Measurements from ENCODE around the gene FAAP100.
A peak's percentile ranks its signal among the peaks of the same experiment; 100 is the strongest.

FAAP100 gene

DNA sequence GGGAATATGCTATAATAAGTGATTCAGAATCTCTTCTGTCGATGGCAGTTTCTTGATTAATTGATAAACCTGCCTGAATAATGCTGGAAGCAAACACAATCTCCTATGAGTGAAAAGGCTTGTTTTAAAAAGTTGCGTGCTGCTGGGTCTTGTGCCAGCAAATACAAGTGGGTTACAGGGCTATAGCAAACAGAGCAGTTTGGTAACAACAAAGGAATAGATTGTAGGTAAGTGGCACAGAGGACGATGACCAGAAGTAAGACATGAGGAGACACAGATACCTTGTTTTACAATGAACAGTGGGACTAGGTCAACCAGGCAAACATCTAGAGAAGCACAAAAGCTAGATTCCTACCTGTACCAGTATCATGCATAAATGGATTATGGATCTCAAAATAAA is 23.7 kb upstream of the FAAP100 start:
- DNase-seq: no peak

DNA sequence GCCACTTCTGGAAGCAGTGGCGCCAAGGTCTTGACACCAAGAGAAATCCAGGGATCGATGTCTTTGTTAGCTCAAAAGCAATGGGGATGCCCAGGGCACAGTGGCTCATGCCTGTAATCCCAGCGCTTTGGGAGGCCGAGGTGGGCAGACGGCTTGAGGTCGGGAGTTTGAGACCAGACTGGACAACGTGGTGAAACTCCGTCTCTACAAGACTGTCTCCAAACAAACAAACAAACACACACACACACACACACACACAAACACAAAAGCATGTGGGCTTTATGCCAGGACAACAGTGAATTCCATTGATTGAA is 22.4 kb upstream of the FAAP100 start:
- no peak for DNase-seq

DNA sequence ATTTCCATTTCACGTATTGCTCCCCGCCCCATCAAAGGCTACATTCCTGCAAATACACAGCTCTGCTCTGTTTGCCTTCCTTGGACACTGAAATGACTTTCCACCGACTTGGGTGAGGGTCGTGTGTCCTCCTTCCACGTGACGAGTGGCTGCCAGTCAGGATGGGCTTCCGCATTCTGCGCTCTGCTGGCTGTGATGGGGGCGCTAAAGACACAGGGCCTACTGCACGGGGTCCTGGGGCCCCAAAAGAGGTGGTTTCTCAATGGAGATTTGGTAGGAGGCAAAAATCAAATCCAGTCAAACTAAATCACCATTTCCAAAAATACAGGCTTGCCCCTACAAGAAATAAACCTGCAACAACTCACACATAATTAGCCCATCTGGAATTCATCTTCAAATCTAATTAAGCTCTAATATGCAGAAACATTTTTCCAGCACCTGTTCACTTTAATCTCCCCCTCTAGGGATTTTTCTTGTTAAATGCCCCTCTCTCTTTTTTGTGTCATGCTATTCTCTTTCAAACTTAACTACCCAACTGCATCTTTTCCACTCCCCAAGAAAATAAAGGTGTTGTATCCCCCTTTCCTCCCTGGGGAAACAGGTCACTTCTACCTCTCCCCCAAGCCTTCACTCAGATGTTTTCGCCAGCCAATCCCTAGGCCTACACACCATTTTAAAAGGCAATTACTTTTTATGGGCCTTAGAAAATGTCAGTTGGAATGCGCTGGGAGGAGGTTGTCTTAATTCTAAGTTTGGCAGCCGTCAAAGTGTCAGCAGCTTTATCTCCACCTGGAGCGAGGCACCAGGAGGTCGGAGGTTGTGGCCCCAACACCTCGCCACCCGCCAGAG is 21.9 kb upstream of the FAAP100 start:
- DNase-seq: no peak

DNA sequence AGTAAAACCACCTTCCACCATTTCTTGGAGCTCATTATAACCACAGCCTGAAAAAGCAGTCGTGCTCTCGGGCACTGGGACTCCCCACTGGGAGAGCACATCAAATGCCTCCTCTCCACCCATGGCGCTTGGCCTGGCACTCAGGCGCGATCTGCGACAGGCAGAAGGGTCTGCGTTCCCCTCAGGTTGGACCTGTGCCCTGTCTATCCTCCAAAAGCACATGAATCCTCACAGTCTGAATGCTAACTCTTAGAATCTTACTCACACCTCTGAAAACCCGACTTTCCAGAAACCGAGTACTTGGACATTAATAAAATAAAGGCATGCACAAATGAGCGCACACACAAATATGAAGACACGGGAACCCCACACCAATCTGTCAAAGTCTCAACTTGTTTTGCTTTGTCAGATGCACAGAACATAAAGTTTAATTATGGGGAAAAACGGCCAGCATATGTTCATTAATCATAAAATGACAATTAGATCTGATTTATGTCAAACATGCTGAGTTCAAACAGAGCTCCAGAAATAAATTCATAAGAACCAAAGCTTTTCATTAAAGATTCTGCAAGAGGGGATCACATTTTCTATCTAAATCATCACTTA is 20.5 kb upstream of the FAAP100 start:
- DNase-seq: no peak

DNA sequence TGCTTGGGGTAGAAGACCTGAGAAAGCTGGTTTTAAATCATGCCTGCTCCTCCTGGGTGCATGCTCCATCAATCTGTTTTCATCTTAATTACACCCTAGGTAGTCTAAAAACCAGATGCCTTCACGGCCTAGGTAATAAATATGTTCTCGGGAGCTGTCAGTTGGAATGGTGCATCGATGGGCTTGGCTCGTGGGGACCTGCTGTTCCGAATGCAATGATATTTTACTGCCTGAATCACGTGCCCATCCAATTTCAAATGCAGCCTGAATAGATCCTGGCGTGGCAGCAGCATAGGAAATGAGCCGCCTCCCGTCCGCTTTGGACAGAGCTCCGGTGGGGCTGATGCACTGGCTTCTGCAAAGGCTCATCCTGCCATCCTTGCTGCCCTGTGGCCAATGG is 18.8 kb upstream of the FAAP100 start:
- no peak for DNase-seq

DNA sequence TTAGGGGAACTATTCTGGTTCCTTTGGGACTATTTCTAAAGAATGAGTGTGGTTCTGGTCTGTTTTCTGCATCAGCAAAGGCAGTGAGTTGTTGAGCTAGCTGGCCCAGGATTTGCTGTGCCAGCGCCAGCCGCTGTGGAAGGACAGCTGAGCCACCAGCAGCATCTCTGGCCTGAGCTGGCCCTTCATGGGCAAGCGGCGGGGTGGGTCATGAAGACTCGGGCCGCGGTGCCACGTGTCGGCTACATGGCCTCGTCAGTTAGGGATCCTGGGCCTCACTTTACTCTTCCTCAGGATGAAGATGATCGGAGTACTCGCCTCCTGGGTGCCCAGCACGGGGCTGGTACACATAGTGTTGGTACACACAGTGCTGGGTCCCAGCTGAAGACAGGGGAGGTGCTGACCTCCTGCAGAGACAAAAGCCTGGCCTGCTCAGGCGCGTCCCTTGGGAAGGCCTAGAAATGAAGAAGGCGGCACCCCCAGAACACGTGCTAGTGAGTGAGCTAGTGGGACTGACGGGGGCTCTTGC is 17.9 kb upstream of the FAAP100 start:
- no peak for DNase-seq

DNA sequence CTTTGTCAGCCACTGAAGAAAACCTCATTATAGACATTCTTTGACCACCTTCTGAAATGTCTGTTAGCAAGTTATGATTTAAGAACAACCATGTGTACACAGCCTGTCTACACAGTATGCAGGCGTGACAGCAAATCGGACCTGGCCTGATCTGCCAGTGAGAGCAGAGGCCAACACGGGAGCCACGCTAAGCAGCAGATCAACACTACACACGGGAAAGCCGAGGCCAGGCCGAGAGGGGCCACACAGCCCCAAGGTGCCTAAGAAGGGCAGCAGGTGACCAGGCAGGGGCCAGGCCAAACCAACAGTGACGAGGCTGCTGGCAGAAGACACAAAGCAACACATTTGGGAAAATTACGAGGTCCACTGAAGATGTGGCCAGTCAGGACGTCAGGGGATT is 16.3 kb upstream of the FAAP100 start:
- no peak for DNase-seq

DNA sequence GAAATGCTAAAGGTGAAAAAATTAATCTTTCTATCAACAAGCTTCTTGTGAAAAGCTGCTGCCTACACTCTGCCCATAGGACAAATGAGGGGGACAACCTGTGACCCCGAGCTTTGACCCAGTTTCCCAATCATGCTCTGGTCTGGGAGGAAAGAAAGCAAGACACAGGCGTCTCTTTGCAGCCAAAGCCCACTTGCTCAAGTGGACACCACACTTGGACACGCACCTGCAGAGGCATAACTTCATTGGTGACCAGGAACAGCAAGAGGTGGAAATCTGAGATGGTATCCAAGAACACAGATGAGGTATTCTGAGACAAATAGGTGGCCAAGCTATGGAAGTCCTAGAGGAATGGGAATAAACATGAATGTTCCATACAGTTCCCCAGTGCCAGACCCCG is 15.0 kb upstream of the FAAP100 start:
- DNase-seq: no peak

DNA sequence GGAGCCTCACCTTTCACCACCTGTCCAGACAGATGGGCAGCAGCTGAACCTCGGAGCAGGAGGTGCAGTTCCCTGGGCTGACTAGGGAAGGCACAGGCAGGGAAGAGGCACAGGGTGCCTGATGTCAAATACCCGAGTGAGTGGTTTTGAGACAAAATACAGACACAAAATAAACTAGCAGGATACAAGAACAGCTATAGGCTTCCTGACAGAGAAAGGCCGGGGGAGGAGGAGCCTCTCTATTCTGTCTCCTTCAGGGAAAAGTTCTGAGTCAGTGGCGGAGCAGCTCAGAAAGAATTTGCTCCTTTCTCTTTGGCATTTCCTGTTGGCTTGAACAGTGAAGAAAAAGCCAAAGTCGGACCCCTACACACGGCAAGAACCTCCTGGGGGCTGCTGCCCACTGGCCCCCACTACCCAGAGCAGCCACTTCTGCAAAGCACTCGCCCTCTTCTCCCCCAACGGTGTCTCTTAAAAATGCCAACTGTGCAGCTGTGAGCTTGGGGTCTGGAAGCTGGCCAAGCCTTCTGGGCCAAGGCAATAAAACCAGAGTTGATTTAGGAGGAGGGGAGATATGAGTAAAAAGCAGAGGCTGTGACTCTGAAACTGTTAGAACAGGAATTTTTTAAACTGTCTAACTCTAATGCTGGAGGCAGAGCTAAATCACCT is 14.4 kb upstream of the FAAP100 start:
- peak; percentile 88 for DNase-seq

DNA sequence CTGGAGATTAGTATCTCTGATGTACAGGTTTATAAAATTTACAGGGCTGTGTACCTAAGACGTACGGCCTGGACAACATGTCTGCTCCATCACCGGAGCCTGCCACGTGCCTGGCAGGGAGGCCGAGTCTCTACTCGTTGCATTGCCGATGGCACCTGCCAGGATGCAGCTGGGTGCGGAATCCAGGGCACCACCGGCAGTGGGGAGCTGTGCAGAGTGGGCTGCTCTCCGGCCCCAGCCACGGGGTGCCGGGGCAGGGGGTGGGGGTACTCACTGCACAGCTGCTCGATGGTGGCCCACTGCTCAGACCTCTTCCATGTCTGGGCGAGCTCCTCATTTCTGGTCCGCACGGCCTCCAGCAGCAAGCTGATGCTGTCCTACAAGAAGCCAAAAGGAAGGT is 13.1 kb upstream of the FAAP100 start:
- DNase-seq: no peak

DNA sequence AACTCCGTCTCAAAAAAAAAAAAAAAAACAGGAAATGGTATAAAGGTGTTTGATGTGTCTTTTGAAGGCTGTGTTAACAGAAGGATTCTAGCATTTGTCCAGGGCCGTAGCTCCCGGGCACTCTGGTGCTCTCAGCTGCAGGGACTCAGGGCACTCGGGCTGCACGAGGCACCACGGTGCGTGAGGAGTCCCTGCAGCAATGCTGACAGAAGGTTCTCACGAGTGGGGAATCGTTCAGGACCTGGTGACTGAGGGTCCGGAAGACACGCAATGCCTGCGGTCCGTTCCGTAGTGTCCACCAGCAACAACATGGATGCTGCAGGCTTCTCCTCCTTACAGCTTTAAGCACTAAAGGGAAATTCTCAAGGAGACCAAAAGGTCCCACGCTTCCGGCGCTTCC is 12.6 kb upstream of the FAAP100 start:
- no peak for DNase-seq

DNA sequence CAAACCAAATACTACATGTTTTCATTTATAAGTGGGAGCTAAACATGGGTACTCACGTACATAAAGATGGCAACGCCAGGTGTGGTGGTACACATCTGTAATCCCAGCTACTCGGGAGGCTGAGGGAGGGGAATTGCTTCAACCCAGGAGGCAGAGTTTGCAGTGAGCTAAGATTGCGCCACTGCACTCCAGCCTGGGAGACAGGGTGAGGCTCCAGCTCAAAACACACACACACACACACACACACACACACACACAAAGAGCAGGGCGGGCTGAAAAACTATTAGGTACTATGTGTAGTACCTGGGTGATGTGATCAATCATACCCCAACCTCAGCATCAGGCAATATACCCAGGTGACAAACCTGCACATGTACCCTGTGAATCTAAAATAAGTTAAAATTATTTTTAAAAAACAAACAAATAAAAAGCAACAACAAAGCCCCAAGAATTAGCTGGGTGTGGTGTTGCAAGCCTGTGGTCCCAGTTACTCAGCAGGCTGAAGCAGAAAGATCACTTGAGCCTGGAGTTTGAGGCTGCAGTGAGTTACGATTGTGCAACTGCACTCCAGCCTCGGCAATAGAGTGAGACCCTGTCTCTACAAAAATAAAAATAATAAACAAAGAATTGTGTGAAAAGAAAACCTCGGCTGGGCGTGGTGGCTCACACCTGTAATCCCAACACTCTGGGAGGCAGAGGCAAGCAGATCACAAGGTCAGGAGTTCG is 11.9 kb upstream of the FAAP100 start:
- no peak for DNase-seq

DNA sequence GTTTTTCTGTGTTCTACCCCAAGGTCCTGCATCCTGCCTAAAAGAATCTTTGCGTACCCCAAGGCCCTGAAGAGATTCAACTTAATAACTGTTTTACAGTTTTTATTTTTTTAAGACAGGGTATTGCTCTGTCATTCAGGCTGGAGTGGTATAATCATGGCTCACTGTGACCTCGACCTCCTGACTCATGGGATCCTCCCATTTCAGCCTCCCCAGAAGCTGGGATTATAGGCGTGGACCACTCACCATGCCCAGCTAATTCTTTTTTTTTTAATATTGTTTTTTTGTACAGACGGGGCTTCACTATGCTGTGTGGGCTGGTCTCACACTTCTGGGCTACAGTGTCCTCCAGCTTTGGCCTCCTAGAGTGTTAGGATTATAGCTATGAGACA is 9.3 kb upstream of the FAAP100 start:
- no peak for DNase-seq

DNA sequence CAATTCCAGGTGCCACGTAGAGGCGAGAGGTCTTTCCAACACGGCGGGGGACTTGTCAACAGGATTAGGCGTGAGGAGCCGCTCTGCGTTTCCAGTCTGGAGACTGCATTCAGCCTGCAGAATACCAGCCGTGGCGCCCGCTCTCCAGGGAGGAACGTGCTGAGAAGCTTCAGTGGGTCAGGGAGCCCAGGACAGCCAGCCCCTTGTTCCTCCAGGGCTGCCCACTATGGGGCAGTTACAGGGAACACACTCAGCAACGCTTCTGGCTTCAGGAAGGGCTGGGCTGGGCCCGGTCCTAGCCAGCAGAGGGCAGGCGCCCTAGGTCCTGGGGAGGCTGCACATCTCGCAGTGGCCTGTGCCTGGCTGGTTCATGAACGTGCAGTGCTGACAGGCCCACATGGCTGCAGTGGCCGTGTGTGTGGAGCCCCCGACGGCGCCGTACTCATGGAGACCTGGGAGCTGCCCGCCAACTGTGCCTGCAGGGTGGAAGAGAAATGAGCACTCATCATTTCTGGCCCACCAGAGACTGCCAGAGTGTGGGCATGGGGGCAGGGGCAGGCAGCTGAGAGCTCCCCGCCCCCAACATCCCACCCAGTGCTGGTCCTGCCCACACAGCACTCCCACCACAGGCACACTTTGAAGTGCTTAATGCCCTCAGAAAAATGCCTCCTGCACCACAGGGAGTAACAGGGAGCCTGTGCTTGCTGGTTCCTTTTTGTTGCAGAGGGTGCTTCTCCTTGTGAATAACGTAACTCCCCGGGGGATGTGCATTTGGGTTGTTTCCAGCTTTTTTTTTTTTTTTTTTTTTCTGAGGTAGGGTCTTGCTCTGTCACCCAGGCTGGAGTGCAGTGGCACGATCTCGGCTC is 7.0 kb upstream of the FAAP100 start:
- no peak for DNase-seq

DNA sequence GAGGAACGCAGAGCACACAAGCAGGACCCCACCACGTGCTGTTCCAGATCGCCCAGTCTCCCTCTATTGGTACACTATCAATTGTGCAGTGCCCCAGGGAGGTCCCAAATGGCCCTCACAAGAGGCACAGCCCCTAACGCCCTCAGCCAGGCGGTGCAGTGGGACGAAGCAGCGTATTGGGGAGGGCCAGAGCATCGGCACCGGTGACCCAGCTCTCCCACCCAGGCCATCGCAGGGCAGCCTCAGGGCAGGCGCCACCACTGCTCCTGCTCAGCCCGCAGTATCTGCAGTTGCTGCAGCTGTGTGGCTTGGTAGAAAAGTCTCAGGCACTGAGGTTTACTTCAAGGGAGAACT is 5.9 kb upstream of the FAAP100 start:
- no peak for DNase-seq

DNA sequence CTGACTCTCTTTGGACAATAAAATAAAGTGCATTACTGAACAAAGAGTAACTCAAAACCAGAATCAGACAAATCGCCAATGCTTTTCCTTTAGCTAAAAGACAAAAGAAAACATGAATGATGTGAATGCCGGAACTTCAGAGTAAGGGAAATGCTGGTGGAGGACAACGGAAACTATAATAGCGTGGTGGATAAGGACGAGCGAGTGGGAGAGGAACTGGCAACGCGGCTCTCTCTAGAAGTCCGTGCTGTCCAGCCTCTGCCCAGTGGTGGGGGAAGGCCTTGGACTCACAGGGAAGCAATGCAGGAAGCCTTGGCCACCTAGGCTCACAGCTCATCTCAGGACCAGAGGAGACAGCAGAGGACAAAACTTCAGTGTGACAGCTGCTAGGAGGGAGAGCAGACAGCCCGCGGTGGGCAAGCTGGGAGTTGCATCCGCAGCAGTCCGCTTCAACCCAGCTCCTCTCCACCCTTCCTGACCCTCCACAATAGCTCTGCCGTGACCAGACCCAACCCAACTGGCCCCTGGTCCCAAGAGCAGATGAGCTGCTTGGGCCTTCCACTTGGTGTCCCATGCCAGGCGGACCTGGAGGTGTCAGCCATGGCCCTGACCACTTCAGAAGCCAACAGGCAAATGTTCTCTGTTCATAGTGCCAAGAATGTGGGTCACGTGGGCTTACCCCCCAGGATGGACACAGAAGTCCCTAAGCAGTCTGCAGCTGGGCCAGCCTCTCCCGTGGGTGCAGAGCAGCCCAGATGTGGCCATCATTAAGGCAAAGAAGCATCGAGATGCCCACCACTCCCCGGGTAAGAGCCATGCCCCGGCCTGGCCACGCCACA is 5.3 kb upstream of the FAAP100 start:
- no peak for DNase-seq

DNA sequence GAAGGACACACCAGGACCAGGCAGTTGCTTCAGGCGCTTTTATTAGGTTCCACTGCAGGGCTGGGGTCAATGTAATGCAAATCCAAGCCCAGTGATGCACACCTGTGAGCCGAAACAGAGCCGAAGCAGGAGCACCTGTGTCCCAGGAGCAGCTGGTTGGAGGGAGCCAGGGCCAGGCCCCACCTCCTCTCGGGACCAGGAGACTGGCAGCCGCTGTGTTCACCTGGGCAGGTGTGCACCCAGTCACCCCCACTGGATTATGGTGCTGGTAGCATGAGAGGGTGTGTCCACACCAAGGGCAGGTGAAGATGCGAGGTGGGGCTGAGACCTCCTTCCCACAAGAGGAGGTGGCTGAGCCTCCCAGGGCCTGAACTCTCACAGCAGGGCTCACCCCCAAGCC is 4.7 kb upstream of the FAAP100 start:
- no peak for DNase-seq

DNA sequence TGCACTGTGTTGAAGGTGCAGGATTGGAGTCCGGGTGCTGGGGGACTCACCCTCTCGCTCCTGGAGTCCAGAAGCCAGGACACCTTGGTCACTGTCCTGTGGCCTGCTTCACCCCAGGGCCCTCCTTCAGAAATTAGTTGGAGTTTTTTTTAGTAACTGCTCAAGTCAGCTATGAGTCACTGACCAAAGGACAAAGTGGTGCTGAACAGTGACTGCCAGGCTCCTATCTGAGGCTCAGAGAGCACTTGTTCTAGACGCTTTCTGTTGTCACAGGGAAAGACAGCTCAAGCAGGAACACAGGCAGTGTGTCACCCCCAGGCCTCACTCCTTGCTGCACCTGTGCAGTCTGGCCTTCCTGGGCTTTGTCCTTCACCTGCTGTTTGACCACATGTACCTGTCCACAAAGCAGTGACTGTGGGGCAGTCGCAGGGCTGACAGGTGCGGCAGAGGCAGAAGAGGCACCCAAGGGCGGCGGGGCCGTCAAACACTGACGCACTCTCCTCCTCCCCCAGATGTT is 4.1 kb upstream of the FAAP100 start:
- DNase-seq: no peak

DNA sequence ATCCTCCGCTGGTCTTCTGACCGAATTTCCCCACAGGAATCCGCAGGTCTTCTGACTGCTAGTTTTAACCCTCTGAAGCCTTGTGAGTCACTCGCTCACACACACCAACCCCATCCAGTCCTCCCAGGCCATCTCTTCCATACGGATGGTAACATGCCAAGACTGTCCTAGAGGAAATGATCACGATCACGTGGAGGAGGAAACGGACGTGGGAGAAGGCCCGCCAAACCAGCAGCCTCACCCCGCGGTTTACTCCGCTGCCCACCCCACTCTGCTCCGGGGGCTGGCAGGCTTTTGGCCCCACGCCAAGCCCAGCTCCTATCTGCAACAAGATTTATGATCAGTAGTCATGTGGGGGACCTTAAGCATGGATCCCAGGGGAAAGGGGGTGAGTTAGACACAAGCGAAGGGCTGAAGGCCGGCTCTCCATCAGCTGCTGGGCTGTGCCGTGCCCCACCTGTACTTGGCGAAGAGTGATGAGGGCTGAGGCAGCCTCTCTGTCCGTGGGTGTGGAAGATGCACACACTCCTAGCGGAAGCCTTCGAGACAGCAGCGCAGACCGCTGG is 1.5 kb upstream of the FAAP100 start:
- peak; percentile 73 for DNase-seq

DNA sequence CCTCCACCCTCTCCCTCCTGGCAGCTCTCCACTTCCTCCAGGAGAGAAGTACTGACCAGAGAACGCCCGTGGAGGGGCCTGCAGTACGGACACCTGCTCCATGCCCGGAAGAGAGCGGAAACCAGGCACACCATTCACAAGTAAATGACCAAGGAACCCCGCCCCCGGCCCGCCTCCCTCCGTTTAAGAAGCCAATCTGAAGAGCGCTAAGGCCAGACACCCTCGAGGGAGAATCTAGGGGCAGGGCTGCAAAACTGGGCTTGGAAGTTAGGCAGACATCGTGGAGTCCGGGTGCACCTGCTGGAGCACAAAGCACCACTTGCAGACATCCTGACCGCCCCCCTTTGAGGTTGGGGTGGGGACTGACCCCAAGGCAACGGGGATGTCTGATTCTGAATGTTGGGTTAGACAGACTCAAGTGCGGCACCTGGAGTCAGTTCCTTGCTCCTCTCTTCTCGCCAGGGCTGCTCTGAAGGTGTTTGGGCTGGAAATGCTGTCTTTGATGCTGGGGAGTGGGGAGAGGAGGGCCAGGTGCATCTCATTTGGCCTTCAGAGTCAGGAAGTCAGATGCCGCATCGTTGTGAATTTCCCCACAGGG is 964 bp upstream of the FAAP100 start:
- peak; percentile 91 for DNase-seq

Data from NCI-H1105 treated with DMSO at 0.1 percent for 48 hours (cell line).